Measurements from ENCODE around the gene CGNL1.

CGNL1 gene

GRCh38 chr15:57384816-57385215 is 8.5 kb downstream of the CGNL1 start:
- in situ Hi-C loops (cut with MboI; ENCODE audit: low sequenced_read_pairs): no loop called here

- in situ Hi-C loops (cut with MboI; ENCODE audit: low sequenced_read_pairs): no loop called here
Measured at GRCh38 chr15:57385923-57386390, 9.7 kb downstream of the CGNL1 start.

- in situ Hi-C loops (cut with MboI; ENCODE audit: low sequenced_read_pairs): no loop called here
Measured at GRCh38 chr15:57386976-57387375, 10.7 kb downstream of the CGNL1 start.

DNA sequence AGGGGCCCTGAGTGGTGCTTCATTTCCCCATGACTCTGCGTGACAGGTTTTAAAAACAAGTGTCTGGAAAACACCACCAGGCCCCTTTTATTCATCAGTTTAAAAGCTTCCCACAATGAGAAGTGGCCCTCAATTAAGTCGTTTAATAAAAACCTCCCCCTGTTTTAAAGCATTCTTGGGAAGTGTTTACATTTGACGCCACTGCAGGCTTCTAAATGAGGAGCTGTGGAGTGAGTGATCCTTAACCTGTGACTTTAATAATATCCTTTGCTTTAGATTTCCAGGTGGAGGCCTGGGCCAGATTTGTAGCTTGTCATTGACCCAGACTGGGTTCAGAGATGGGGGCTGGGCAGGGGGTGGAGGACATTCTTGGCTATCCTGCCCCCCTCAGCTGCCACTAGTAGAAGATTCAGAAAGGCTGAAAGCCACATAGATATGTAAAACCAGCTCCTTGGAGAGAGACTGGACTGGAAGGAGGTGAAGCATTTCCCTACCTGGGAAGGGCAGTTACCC is 11.3 kb downstream of the CGNL1 start:
- in situ Hi-C loops (cut with MboI; ENCODE audit: low sequenced_read_pairs): no loop called here

- in situ Hi-C loops (cut with MboI; ENCODE audit: low sequenced_read_pairs): no loop called here
Measured at GRCh38 chr15:57388464-57388863, 12.2 kb downstream of the CGNL1 start.

- in situ Hi-C loops (cut with MboI; ENCODE audit: low sequenced_read_pairs): no loop called here
Measured at GRCh38 chr15:57389991-57390390, 13.7 kb downstream of the CGNL1 start.

DNA sequence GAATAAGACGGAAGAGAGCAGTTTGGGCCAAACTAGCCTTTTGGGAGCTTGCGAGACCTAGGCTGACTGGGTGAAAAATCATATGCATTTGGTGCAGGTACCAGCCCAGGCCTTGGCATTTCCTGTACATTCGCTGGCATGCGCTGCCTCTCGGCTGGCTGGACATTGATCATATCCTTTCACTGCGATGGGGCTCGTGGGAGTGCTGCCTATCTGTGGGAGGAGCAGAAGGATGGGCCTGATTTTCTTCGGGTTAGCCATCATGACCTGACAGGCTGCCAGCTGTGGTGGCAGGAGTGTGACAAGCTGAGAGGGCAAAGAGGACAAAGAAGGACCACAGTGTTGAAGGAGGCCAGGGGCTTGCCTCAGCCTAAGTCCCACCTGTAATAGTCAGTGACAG is 14.3 kb downstream of the CGNL1 start:
- in situ Hi-C loops (cut with MboI; ENCODE audit: low sequenced_read_pairs): no loop called here

GRCh38 chr15:57391537-57391936 is 15.2 kb downstream of the CGNL1 start:
- in situ Hi-C loops (cut with MboI; ENCODE audit: low sequenced_read_pairs): no loop called here

DNA sequence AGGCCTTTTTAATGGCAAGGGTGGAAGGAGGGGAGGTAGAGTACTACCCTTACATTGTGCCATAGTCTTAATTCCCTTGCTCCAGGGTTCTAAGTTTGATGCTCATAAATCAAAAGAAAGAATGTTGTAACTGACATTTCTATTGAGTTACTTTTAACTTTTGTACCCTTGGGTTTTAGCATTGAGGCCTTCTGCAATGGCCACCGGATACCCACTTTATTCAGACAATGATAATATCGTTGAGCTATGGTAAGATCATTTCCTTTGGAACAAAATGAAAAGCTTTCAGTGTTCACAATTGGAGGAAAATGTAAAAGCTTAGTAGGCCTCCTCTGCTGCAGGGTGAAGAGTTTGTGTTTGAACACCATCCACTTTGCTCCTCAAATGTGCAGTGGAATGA is 16.8 kb downstream of the CGNL1 start:
- in situ Hi-C loops (cut with MboI; ENCODE audit: low sequenced_read_pairs): no loop called here

GRCh38 chr15:57395292-57395691 is 19.0 kb downstream of the CGNL1 start:
- in situ Hi-C loops (cut with MboI; ENCODE audit: low sequenced_read_pairs): no loop called here

GRCh38 chr15:57398336-57398735 is 22.0 kb downstream of the CGNL1 start:
- in situ Hi-C loops (cut with MboI; ENCODE audit: low sequenced_read_pairs): no loop called here

- in situ Hi-C loops (cut with MboI; ENCODE audit: low sequenced_read_pairs): no loop called here
Measured at GRCh38 chr15:57401546-57401945, 25.2 kb downstream of the CGNL1 start.

DNA sequence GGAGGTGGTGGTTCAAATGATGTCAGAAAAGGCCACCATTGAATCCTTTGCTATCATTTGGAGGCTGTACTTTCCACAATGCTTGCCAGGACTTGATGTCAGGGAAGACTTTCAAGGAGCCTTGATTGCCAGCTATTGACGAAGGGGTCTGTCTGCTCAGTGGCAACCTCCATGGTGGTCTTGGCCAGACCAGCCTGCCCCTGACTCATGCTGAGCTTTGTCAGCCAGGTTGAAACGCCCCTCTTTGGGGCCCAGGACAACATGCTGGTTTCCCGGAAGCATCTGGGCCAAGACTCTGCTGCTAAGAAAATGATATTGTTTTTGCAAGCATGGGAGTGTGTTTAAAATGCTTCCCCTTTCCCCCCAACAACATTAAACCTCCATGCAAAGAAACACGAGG is 26.7 kb downstream of the CGNL1 start:
- in situ Hi-C loops (cut with MboI; ENCODE audit: low sequenced_read_pairs): no loop called here

DNA sequence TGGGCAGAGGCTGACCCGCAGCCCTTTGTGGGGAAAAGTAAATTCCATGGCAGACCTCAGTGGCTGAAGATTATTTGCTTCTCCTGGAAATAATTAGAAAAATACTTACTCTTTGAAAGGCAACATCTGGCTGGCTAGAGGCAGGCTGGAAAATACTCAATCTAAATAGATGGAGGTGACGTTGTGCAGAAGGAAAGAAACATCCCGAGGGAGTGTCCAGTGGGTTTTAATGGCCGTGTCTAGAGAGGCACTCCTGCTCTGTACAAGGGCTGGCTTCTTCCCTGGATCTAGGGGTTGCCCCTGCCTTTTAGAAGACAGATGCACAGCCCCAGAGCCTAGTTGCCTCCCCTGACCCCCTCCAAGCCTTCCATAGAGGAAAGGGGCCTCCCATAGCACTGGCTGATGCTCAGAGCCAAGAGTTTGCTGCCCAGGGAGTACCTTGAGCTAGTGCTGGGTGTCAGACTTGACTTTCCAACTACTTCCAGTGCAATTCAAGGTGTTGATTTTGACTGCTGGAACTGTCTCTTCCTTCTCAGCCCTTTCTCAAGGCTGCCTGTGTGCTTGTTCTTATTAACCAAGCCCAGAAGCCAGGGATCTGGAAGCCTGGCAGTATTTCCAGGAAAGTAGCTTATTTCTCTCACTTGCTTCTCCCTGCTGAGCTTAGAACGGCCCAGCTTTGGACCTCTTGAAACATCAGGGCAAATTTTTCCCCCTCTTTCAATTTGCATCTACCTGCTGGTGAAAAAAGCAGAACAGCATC is 27.4 kb downstream of the CGNL1 start:
- in situ Hi-C loops (cut with MboI; ENCODE audit: low sequenced_read_pairs): no loop called here

DNA sequence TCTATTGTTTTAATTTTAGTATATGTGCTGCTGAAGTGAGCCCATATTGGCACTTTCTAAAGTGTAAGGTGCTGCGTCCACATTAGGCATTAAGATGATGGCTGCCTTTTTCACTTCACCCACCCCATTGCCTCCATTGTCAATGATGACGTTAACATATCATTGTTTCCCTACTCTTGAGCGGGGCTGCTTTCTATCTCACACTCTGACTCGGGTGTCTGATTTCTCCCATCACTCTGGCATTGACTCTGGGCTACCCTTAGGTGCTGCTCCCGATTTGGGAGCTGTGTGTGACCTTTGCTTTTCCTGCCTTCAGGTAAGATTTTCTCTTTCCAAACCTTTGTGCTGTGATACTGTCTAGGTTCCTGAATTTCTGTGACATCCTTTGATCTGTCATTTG is 28.8 kb downstream of the CGNL1 start:
- in situ Hi-C loops (cut with MboI; ENCODE audit: low sequenced_read_pairs): no loop called here

DNA sequence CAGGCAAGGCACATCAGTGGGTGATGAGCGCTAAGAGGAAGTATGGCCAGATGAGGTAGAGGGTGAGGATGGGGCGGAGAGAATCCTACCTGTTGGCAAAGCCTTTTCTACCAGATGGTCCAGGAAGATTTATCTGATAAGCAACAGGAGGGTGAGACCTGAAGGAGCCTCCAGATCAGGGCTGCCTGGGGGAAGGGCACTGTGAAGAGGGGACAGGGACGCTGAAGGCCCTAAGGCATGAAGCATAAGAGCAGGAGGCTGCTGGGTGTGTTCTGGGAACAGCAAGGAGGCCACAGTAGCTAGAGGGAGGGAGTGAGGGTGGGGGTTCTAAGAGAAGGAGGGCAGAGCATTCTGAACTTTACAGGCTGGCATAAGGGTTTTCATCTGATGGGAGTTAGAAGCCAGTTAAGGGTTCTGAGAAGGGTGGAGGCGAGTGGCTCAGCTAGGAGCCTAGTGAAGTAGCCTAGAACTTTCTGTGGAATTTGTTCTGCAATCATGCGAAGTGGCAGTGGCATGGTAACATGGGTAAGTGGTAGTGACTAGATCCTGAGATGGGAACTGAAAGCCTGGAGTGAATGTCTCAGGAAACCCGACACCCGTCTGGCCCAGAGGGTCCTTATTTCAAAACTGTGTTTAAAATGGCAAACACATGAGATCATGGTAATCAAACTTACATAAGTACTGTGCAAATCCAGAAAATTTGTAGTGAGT is 29.9 kb downstream of the CGNL1 start:
- in situ Hi-C loops (cut with MboI; ENCODE audit: low sequenced_read_pairs): no loop called here

GRCh38 chr15:57410373-57410772 is 34.1 kb downstream of the CGNL1 start:
- in situ Hi-C loops (cut with MboI; ENCODE audit: low sequenced_read_pairs): no loop called here

DNA sequence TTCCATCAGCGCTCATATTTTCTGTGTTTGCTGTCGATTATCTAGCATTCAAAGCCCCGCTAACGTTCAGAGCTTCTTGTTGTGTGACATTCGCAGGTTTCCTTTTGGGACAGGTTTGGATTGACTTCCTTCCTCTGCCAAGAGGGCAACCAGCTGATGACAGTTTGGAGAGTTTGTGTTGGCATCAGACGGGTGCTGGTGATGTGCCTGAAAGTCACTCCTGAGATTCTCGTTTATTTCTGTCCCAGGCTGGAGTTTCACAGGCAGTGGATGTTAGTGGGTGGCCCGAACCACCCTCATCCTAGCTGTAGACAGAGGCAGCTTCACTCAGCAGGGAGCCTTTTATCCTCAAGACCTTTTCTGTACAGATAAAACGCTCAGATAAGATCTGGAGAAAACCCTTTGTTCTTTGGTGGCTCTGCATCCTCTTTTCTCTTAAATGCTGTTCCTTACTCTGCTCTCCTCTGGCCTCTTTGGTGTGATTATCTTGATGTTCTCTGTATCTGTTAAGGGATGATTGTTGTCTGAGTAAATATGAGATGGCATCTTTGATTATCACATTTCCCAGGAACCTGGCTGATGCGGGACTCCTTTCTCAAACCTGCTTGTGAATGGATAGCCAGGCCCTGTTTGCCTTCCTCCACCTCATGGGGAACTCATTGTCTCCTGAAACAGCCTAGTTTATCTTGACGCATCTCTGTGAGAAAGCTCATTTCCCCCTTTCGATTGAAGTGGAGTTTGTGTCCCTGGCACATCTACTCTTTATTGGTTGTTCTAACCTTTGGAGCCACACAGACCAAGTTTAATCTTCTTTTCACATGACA is 35.9 kb downstream of the CGNL1 start:
- in situ Hi-C loops (cut with MboI; ENCODE audit: low sequenced_read_pairs): no loop called here

- in situ Hi-C loops (cut with MboI; ENCODE audit: low sequenced_read_pairs): no loop called here
Measured at GRCh38 chr15:57415602-57416001, 39.3 kb downstream of the CGNL1 start.

DNA sequence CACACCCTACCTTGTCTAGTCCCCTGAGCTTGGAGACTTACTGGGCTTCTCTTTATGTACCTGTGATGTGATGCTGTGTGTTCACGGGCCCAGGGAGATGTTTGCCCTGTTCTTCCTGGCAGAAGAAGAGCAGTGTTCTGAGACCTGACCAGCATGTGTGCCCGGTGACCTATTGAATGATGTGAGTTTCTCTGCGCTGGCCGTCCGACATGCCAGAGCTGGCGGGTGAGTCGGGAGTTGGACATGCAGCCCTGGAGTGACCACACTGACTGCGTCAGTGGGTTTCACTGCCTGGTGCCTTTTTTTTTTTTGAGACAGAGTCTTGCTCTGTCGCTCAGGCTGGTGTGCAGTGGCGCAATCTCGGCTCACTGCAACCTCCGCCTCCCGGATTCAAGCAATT is 42.3 kb downstream of the CGNL1 start:
- in situ Hi-C loops (cut with MboI; ENCODE audit: low sequenced_read_pairs): no loop called here

GRCh38 chr15:57419335-57419734 is 43.0 kb downstream of the CGNL1 start:
- in situ Hi-C loops (cut with MboI; ENCODE audit: low sequenced_read_pairs): no loop called here
